Keratinocyte (primary cell): ENCODE data around the gene ATXN7L1. TPM values are rescaled to one million over a fixed set of nuclear protein-coding genes. Genes with fewer than 3 reads are reported as not detected.

ENCODE experiments used
- DNase-seq: peaks from one replicate; pipeline ENCODE4 v3.0.0-alpha.2; 2011; ENCODE audit warnings: low read depth, missing footprints, low spot score
- FAIRE-seq: peaks from 2 replicates; lab custom pipeline; 2011; peaks lifted over from hg19 to GRCh38; lab: Jason Lieb, UNC
- H2AFZ ChIP-seq: 2 replicates; pipeline ENCODE4 v1.6.0; 2012; ENCODE audit warnings: low read length, control low read depth, inconsistent platforms; ENCODE audit not compliant: control insufficient read depth
- H3K27ac ChIP-seq: 2 replicates; pipeline ENCODE4 v1.5.1; 2011; ENCODE audit warnings: low read length; ENCODE audit not compliant: control insufficient read depth, insufficient read depth
- H3K27me3 ChIP-seq: 3 replicates; pipeline ENCODE4 v1.6.0; 2011; ENCODE audit warnings: low read length; ENCODE audit not compliant: control insufficient read depth, insufficient read depth; ENCODE audit errors: extremely low read depth
- H3K36me3 ChIP-seq, 2 experiments: 2 replicates in 1 of 2; 3 replicates in 1 of 2; pipeline ENCODE4 v1.5.1; 2011; ENCODE audit warnings: low read length in 2 of 2, mild to moderate bottlenecking in 1 of 2; ENCODE audit not compliant: control insufficient read depth in 2 of 2, insufficient read depth in 2 of 2; ENCODE audit errors: extremely low read depth in 1 of 2
- H3K4me1 ChIP-seq: 3 replicates; pipeline ENCODE4 v1.5.1; 2011; ENCODE audit warnings: low read length; ENCODE audit not compliant: control insufficient read depth, insufficient read depth; ENCODE audit errors: extremely low read depth
- H3K4me2 ChIP-seq: 3 replicates; pipeline ENCODE4 v1.6.0; 2011; ENCODE audit warnings: low read depth, low read length; ENCODE audit not compliant: control insufficient read depth, insufficient read depth; ENCODE audit errors: extremely low read depth
- H3K4me3 ChIP-seq, 3 experiments: fragments of 200-600 bp in 1 of 3; sonication (generic) in 1 of 3; 2 replicates in 2 of 3; 3 replicates in 1 of 3; pipeline ENCODE4 v1.5.1; 2011 to 2016; ENCODE audit warnings: low read length in 3 of 3, mild to moderate bottlenecking in 3 of 3, control low read depth in 2 of 3, inconsistent platforms in 1 of 3, low read depth in 1 of 3, mixed read lengths in 1 of 3, mixed run types in 1 of 3, moderate library complexity in 1 of 3; ENCODE audit not compliant: control insufficient read depth in 2 of 3, insufficient read depth in 2 of 3; ENCODE audit errors: extremely low read depth in 1 of 3
- H3K79me2 ChIP-seq: 2 replicates; pipeline ENCODE4 v1.6.0; 2012; ENCODE audit warnings: low read length; ENCODE audit not compliant: control insufficient read depth, insufficient read depth
- H3K9ac ChIP-seq: 3 replicates; pipeline ENCODE4 v1.6.0; 2011; ENCODE audit warnings: low read length; ENCODE audit not compliant: control insufficient read depth, insufficient read depth; ENCODE audit errors: extremely low read depth
- H3K9me1 ChIP-seq: 3 replicates; pipeline ENCODE4 v1.6.0; 2011; ENCODE audit warnings: low read length; ENCODE audit not compliant: control insufficient read depth, insufficient read depth; ENCODE audit errors: extremely low read depth
- H3K9me3 ChIP-seq: 2 replicates; pipeline ENCODE4 v1.5.1; 2012; ENCODE audit warnings: low read depth, low read length; ENCODE audit not compliant: control insufficient read depth
- H4K20me1 ChIP-seq: 3 replicates; pipeline ENCODE4 v1.6.0; 2011; ENCODE audit warnings: low read length; ENCODE audit not compliant: control insufficient read depth, insufficient read depth; ENCODE audit errors: extremely low read depth
- EZH2 ChIP-seq: IDR thresholded peaks from one replicate; pipeline ENCODE4 v1.6.1; 2012; ENCODE audit warnings: inconsistent platforms, mild to moderate bottlenecking, low read length, moderate library complexity
- dilution Hi-C: fragments of 300-500 bp; cut with MboI; formaldehyde crosslinking; loops from one replicate; pipeline ENCODE4 v1.7.0; 2020; ENCODE audit warnings: low sequenced_read_pairs; ENCODE audit not compliant: extremely low pct_ligation_motif_present
- polyA plus RNA-seq, 5 experiments: library from polyadenylated mRNA; depleted of rRNA in 3 of 5; stranded (reverse) in 3 of 5; stranded (forward) in 1 of 5; unstranded in 1 of 5; fragments of >200 nt; gene quantifications; 1 replicate in 1 of 5; 2 replicates in 3 of 5; 3 replicates in 1 of 5; pipeline versions ENCODE4 v1.2.1 to v1.2.3, GENCODE V29; 2011 to 2012; ENCODE audit warnings: missing spikeins in 2 of 5, low read depth in 1 of 5, low replicate concordance in 1 of 5
- TF ChIP-seq, protein P1 (sequence below), 3 experiments: IDR thresholded peaks in 1 of 3; conservative IDR thresholded peaks in 1 of 3; optimal IDR thresholded peaks in 1 of 3; 2 replicates in 2 of 3; 3 replicates in 1 of 3; pipeline versions ENCODE3 to v1.5.1; 2011; ENCODE audit warnings: low read length in 3 of 3, mild to moderate bottlenecking in 3 of 3, moderate library complexity in 2 of 3, control low read depth in 1 of 3, inconsistent platforms in 1 of 3; ENCODE audit not compliant: insufficient read depth in 2 of 3; ENCODE audit errors: extremely low read depth in 1 of 3

The ATXN7L1 gene
- polyA plus RNA-seq, 1 donor (not counting 4 experiments of a cell fraction or from before 2014, with no cell fraction given), result 4.8 TPM

DNA sequence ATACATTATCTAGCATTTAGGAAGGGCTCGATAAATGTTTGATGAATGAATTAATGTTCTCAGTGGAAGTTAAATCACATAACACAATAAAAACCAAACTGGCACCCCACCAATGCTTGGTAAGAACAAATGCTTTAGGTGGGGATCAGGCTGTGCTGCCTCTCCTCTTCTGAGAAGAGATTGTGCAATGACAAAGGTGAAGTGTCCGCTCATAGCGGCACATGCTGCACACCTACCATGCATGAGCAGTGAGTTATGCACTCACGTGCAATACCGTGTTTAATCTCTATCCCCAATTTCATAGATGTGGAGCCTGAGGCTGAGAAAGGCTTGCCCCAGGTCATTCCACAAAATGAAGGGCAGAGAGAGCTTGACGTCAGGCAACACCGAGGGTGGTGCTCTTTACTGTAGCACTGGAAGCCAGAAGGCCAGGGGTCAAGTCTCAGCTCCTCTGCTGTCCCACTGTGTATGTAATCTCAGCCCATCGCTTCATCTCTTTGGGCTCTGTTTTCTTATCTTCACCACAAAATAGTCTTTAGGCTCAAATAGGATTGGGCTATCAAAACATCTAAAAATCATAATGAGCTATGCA, 222.2 kb downstream of the ATXN7L1 start:
- dilution Hi-C loops, result no loop called here
- H3K27me3 ChIP-seq, result no peaks in the 10 kb centered on the region

DNA sequence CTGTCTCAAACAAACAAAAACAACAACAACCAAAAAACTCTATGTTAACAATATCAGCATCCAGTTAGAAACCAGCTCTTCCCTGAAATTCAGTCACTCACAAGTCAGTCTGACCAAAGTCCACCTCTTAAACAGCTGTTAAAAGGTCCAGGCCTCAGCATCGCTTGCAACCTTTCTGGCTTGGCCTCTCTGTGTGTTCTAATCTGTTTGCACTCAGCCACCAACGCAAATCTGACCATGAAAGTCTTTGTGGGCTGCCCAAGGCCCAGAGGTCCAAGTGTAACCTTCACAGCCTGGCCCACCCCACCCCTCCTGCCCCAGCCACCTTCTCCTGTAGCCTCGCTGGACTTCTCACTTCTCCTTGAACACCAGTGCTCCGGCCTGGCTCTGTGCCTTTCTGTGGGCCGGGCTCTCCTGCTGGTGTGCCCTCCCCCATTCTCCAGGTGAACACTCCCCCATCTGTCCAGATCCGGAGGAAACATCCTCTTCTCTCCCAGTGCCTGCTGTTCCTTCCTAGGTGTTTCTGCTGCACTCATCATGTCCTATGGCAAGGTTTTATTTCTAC, 222.9 kb downstream of the ATXN7L1 start:
- H3K4me3 ChIP-seq, result no peak overlapping the region
- no peak overlapping the region for H3K4me2 ChIP-seq
- no peaks in the 10 kb centered on the region for H3K36me3 ChIP-seq
- H3K9me1 ChIP-seq, result no peaks in the 10 kb centered on the region
- no peak overlapping the region for H2AFZ ChIP-seq
- DNase-seq, result no peak
- FAIRE-seq, result no peak
- H4K20me1 ChIP-seq, result peaks cover 2% of the 10 kb centered on the region
- H3K27ac ChIP-seq, result no peak overlapping the region
- H3K79me2 ChIP-seq, result no peaks in the 10 kb centered on the region
- no peaks in the 10 kb centered on the region for H3K9me3 ChIP-seq
- H3K4me1 ChIP-seq, result no peaks in the 10 kb centered on the region
- no peak for TF ChIP-seq EZH2
- TF ChIP-seq, protein P1, sequence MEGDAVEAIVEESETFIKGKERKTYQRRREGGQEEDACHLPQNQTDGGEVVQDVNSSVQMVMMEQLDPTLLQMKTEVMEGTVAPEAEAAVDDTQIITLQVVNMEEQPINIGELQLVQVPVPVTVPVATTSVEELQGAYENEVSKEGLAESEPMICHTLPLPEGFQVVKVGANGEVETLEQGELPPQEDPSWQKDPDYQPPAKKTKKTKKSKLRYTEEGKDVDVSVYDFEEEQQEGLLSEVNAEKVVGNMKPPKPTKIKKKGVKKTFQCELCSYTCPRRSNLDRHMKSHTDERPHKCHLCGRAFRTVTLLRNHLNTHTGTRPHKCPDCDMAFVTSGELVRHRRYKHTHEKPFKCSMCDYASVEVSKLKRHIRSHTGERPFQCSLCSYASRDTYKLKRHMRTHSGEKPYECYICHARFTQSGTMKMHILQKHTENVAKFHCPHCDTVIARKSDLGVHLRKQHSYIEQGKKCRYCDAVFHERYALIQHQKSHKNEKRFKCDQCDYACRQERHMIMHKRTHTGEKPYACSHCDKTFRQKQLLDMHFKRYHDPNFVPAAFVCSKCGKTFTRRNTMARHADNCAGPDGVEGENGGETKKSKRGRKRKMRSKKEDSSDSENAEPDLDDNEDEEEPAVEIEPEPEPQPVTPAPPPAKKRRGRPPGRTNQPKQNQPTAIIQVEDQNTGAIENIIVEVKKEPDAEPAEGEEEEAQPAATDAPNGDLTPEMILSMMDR (optimal IDR thresholded peaks at IDR 0.05 in 1 of 3, IDR thresholded peaks at IDR 0.05 in 1 of 3, conservative IDR thresholded peaks at IDR 0.05 in 1 of 3; ENCODE audit: extremely low read depth in 1 of 3, insufficient read depth in 2 of 3, low read length in 3 of 3), result no peak
- dilution Hi-C loops, result no loop called here
- no peaks in the 10 kb centered on the region for H3K27me3 ChIP-seq
- H3K9ac ChIP-seq, result no peak overlapping the region

More for the DNA sequence above, 222.2 kb downstream of the ATXN7L1 start:
- FAIRE-seq, result no peak
- Histone ChIP-seq H3K4me3 (no peak overlapping the region), H2AFZ (no peak overlapping the region), H3K4me1 (no peaks in the 10 kb centered on the region), H3K36me3 (no peaks in the 10 kb centered on the region), H3K4me2 (no peak overlapping the region), H3K9me3 (no peaks in the 10 kb centered on the region), H3K9ac (no peak overlapping the region), H3K79me2 (no peaks in the 10 kb centered on the region), H4K20me1 (peaks cover 2% of the 10 kb centered on the region), H3K9me1 (no peaks in the 10 kb centered on the region), H3K27ac (no peak overlapping the region)
- TF ChIP-seq EZH2, result no peak
- TF ChIP-seq, protein P1 (optimal IDR thresholded peaks at IDR 0.05 in 1 of 3, IDR thresholded peaks at IDR 0.05 in 1 of 3, conservative IDR thresholded peaks at IDR 0.05 in 1 of 3; ENCODE audit: extremely low read depth in 1 of 3, insufficient read depth in 2 of 3, low read length in 3 of 3), result no peak
- no peak for DNase-seq
